RWPE1 (cell line): ENCODE measurements around the gene KIF5C.

ENCODE experiments used
- CTCF ChIA-PET: fragments of 350-600 bp; sonication (Branson Sonifier 250); formaldehyde crosslinking; extraction: SDS; loops from one replicate; lab custom pipeline; 2021; lab: Yijun Ruan, JAX
- POLR2A ChIA-PET: fragments of 400-600 bp; formaldehyde crosslinking; extraction: SDS; loops from one replicate; lab custom pipeline; 2020; ENCODE audit warnings: antibody characterized with exemption; ENCODE audit not compliant: low non-redundant PET; lab: Yijun Ruan, JAX
- DNase-seq: peaks from one replicate; pipeline ENCODE4 v3.0.0; 2012; ENCODE audit warnings: low spot score
- H3K27ac ChIP-seq: fragments of 450-650 bp; 2 replicates; pipeline ENCODE4 v1.5.1; 2017
- CTCF ChIP-seq: fragments of 450-650 bp; conservative IDR thresholded peaks from 2 replicates; pipeline ENCODE4 v1.5.1; 2017; ENCODE audit warnings: low read depth, mild to moderate bottlenecking

Gene KIF5C

GRCh38 chr2:148913492-148913891 lies 38.5 kb downstream of the KIF5C start:
- CTCF ChIA-PET: interaction anchor here (1.4 kb wide), 1 partner anchor 13 kb away, joined by 3 read pairs; no protein-coding TSS in a partner anchor
- POLR2A ChIA-PET: no interaction called here
- TF ChIP-seq CTCF: no peak
- no peak for DNase-seq
- no peak overlapping the region for H3K27ac ChIP-seq

- ChIA-PET POLR2A (no interaction called here), CTCF (no interaction called here)
- H3K27ac ChIP-seq: no peak overlapping the region
- no peak for DNase-seq
- TF ChIP-seq CTCF: no peak
Observed at GRCh38 chr2:148914463-148914862, 39.4 kb downstream of the KIF5C start.

- no peak overlapping the region for H3K27ac ChIP-seq
- no peak for TF ChIP-seq CTCF
- CTCF ChIA-PET: no interaction called here
- POLR2A ChIA-PET: no interaction called here
- no peak for DNase-seq
Observed at GRCh38 chr2:148917431-148917830, 42.4 kb downstream of the KIF5C start.

GRCh38 chr2:148918554-148918953 lies 43.5 kb downstream of the KIF5C start:
- CTCF ChIA-PET: no interaction called here

GRCh38 chr2:148920559-148920958 lies 45.5 kb downstream of the KIF5C start:
- DNase-seq: no peak
- no peak for TF ChIP-seq CTCF
- CTCF ChIA-PET: no interaction called here
- POLR2A ChIA-PET: no interaction called here
- no peak overlapping the region for H3K27ac ChIP-seq

More at GRCh38 chr2:148918554-148918953, 43.5 kb downstream of the KIF5C start:
- TF ChIP-seq CTCF: no peak
- no peak for DNase-seq
- POLR2A ChIA-PET: no interaction called here
- H3K27ac ChIP-seq: no peak overlapping the region

- no peak for DNase-seq
- no peak overlapping the region for H3K27ac ChIP-seq
- TF ChIP-seq CTCF: no peak
- CTCF ChIA-PET: no interaction called here
- POLR2A ChIA-PET: no interaction called here
Observed at GRCh38 chr2:148922062-148922461, 47.0 kb downstream of the KIF5C start.
